Activated CD4-positive, alpha-beta T cell treated with anti-CD3 and anti-CD28 coated beads for 24 hours (primary cell): ENCODE data around the gene ARL17A.
"Not testable (repeated sequence)": the region's sequence is repeated elsewhere in the genome, so short reads cannot be mapped to it uniquely, and the experiment has no call there.

Experiments
- DNase-seq, 2 donors: peaks; one replicate each; pipeline ENCODE4 v3.0.0-alpha.2; 2020; ENCODE audit warnings: low read depth in 2 of 2

ARL17A gene

DNA sequence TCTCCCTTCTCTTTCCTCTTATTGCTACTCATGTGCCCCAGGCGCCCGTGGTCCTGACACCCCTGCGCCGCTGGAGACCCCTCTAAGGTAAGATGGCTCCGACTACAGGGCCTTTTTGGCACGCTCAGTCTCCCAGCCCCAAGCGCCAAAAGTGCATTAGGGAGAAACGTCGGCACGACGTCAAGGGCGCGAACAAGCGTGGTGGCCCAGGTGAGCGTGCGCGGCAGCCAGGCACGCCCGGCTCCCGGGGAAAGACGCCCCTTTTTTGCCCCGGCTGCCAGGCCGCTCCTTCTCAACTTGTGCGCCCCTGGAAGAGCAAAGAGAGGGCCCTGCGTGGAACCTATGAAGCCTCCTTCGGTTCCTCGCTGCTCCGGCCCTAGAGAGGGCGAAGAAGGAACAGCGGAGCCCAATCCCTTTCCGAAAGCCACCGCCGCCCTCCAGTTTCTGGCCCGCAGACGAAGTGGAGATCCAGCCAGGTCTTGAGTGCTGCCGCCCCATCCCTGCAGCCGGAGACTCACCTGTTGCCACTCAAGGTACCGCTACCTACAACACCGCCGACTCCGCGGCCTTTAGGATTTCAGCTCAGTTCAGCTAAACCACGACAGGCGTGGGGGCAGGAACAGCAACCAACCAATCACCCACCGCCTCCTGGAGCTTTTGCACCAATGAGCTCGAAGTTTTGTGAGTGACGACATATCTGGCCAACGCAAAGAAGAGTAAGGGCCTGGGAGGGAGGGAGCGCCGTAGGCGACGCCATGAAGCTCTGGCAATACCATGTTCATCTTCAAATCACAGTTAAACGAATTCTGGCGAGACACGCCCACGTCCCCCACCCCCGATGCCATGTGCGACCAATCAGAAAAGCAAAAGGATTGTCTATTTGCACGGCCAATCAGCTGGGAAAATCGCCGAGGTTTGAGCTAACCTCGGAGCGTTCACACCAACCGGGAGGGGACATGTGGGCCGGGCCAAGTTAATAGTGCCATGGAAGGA is at the start of gene ARL17A:
Gene ARL17A, minus strand, starts transcription at position 609 of the 993 bp plus-strand sequence. CDS start 3,369 bp downstream, outside the sequence.
- peak; percentile 38 to 54 for DNase-seq

DNA sequence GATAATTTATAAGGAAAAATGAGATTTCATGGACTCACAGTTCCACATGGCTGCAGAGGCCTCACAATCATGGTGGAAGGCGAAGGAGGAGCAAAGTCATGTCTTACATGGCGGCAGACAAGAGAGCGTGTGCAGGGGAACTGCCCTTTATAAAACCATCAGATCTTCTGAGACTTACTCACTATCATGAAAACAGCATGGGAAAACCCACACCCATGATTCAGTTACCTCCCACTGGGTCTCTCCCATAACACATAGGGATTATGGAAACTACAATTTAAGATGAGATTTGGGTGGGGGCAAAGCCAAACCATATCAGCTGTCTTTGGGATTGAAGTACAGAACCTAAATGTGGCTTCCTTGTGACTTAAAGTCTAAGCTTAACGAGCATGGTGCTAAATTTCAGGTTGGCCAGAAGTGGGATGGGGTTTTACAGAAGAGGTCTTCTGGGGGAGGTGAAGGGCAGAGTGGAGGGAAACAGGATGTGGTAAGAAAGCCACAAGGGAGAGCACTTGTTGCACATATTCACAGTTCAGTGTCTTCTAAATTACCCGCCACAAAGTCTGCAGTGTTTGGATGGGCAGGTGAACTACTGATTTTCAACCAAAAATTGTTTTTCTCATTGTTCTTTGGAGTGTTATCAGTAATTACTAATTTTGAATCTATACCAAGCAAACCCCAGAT is 49.4 kb upstream of the ARL17A start:
- not testable (repeated sequence) for DNase-seq

DNA sequence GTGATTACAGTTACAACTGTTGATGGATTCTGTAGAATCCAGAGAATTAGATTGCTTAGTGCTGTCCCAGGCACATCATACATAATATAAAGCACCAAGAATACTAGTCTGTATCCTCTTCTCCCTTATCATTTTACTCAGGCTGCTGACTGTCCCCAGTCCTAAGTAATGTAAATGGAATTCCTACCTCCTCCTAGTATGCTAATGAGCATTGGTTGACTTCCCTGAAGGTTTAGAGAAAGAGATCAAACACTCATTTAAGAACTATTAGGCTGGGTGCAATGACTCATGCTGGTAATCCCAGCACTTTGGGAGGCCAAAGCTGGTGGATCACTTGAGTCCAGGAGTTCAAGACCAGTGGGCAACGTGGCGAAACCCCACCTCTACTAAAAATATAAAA is 48.0 kb upstream of the ARL17A start:
- not testable (repeated sequence) for DNase-seq

DNA sequence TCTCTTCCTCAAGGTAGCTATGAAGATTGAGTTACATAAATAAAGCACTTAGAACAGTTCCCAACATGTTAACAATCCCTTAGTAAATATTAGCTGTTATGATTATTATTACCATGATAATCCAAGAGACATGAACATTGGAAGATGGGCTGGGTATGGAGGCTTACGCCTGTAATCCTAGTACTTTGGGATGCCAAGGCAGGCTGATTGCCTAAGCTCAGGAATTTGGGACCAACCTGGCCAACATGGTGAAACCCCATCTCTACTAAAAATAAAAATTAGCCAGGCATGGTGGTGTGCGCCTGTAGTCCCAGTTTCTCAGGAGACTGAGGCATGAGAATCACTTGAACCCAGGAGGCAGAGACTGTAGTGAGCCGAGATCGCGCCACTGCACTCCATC is 45.2 kb upstream of the ARL17A start:
- DNase-seq = not testable (repeated sequence)

DNA sequence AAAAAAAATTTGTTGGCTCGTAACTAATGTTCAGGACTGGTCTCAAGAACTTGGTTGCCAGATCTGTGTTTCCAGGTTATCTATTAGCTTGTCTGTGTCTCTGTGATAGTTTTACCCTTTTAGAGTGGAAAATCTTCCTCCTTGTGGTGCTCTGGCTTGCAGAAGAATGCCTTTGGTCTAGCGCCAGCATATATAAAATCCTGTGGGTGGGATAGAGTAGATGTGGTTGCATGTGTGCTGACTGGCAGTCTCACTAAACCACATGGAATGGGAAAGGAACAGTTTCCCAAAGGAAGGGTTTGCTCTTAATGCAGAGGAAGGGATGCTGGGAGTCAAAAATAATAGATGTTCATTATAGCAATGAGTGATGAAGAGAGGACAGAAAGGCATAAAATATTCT is 44.3 kb upstream of the ARL17A start:
- not testable (repeated sequence) for DNase-seq

DNA sequence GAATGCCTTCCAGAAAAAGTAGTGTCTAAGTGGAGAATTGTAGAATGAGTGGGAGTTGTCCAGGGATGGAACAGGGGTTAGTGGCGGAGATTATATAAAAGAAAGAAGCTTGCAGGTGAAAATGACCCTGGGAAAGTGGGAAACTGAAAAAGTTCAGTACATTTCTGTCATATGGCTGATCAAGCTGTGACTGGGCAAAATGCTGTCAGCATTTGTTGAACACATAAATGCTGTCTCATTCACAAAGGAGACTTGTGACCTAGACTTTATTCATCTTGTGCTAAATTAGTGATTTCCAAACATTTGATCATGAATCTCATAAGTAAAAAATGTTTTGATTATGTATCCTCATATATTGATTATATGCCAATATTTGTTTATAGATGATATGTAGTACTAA is 39.5 kb upstream of the ARL17A start:
- not testable (repeated sequence) for DNase-seq

DNA sequence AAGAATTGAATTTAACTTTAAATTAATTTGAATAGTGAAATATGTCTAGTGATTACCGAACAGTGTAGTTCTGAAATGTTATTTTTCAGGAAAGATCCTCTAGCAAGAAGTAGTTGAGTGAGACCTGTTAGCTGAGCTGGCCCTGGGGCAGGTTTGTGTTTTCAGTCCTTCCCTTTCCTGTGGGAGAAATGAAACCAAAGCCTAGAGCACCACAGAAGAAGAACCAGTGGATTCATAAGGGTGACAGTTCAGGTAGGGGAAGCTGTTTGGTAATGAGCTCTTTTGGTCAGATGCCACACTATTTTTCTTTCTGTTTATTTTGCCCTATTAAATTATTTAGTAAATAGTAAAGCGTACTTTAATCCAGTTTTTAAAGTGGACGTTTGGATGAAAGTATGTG is 37.6 kb upstream of the ARL17A start:
- DNase-seq = not testable (repeated sequence)

DNA sequence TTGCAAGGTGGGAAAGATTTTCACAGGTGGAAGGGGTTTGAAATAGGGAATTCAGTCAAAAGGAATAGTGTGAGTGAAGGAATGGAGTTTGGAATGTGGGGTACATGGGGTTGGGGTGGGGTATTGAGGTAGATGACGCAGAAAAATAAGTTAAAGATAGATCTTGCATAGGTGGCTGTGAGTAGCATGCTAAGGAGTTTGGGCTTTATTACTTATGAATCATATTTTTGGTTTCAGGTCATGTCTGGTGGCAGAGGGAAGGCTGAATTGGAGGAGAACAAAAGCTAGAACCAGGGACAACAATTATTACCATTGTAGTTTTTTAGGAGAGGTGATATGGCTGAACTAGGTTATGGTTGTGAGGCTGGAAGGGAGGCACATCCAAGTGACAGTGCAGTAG is 34.4 kb upstream of the ARL17A start:
- not testable (repeated sequence) for DNase-seq

DNA sequence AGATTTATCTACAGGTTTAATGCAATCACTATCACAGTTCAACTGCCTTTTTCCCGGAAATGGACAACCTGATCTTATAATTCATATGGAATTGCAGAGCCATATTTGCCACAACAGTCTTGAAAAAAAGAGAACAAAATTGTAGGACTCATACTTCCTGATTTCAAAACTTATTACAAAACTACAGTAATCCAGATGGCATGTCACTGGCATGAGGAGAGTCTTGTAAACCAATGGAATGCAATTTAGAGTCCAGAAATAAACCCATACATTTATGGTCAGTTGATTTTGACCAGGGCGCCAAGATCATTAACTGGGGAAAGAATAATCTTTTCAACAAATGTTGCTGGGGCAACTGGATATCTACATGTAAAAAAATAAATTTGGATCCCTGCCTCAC is 31.8 kb upstream of the ARL17A start:
- not testable (repeated sequence) for DNase-seq

DNA sequence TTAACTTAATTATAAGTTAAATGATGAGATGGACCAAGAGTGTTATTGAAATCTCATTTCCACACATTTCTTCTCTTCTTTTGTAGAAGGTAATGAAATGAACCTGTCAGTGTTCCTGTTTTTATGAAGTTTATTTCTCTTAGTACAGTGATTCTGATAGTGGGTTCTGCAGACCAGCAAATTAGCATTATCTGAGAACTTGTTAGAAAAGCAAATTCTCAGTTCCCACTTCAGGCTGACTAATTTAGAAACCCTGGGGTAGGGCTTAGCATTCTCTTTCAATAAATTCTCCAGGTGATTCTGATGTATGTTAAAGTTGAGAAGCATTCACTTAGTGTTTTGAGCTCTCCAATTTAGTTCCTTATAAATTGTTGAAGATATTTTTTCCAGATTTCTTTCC is 23.6 kb upstream of the ARL17A start:
- DNase-seq = not testable (repeated sequence)

DNA sequence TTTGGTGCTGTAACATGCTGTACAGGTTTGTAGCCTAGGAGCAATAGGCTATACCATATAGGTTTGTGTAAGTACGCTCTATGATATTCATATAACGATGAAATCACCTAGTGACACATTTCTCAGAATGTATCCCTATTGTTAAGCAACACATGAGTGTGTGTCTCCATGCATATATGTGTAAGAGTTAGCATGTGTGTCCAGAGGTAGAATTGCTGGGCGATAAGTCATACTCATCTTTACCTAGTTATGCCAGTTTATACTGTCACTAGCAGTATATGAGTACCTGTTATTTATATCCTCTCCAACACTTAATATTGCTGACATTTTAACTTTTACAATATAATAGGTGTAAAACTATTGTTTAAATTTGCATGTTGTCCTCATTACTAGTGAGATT is 21.3 kb upstream of the ARL17A start:
- not testable (repeated sequence) for DNase-seq

DNA sequence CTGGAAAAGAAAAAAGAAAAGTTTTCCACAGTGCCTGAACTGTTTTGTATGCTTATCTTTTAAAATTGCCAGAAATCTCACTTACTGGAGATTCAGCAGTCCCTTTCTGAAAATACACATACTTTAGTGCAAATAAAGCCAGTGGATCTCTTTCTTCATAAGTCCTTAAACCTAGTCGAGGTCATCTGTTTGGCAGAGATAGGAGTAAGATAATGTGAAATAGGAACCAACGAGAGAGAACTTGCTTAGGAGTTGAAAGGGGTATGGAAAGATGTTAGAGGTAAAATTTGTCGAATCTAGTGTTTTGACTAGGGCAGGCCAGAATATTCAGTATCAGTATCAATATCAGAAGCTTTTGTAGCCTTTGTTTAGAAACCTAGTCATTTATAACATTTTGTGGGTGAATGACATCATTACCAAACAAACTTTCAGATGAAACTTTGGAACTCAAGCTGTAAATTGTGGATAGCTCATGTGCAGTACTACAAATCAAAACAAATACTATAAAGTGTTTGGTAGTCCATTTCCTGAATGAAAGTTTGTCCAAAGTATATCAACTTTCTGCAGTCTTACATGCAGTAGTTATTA is 18.9 kb upstream of the ARL17A start:
- DNase-seq = not testable (repeated sequence)

DNA sequence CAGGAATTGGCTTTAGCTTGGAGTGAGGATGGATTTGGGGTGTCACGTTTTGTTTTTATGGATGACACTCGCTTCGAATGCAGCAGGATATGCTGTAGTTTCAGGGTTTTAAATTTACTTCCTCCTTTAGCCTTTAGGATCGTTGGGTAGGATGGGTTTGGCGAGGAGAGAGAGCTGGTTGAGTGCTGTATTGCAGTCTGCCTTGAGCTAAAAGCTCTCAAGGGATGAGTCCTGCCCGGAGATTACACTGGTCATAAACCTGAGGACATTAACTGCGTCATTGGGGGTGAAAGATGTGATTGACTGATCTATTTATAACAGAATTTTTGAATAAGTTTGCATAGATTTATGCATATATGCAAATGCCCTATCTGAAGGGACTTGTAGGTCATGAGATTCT is 11.8 kb upstream of the ARL17A start:
- not testable (repeated sequence) for DNase-seq

DNA sequence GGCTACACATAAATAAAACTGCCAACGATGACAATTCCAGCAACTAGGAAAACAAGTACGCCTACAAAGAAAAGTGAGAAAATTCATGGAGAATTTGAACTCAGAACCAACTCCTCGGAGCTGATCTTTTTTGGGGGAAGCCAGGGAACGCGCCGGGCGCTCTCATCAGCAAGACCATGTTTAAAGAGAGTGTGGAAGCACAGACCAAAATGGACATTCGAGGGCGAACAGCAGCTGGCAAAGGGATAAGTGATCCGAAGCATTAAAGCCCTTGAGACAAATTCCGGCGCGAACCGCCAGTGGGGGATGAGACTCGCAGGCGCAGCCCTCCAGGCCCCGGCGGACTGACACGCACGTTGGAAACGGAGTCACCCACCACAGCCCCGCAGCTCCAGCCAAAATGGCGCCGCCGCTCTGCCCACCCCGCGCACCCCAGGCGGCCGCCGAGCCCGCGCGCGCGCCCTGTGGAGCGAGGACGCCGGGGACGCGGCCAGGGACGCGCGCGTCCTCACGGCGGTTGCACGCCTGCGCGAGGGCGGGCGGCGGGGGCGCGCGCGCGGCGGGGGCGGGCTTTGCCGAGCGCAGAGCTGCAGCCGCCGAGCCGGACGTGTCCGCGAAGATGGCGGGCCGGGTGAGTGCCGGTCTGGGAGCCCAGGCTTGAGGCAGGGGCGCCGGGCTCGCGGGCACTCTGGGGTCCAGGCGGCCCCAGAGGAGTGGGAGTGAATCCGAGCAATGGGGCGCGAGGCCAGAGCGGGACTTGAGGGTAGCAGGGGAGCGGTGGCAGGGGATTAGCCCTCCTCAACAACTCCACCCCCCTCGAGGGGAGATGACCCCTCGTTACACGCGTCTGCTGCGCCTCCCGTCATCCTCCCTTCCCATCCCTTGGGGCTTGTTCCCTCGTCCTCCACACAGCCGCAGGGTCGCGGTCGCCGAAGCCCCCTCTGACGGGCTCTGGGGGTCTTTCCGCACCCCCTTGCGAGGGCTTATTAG is 11.0 kb upstream of the ARL17A start, which contains the start of gene NSF:
Gene NSF, plus strand, starts transcription at position 513 of the 990 bp plus-strand sequence. Its CDS starts 107 bp downstream, at position 620.
- DNase-seq = not testable (repeated sequence)

DNA sequence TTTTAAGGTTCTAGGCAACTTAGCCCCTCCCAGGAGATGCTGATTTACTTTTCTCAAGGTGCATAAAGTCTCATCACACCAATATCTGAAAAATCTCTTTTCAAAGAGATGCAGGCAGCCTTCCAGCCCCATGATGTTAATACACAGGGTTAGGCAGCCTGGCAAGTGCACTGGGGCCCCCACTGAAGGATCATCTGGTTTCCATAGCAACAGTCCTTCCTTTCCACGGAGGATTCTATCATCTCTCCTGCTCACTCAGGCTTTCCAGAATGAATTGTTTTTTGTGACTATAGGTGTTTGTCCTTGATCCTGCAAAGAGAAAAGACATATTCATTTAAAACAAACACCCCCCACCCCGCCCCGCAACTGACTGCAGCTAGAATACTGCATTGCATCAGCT is 6.0 kb upstream of the ARL17A start:
- DNase-seq = not testable (repeated sequence)

DNA sequence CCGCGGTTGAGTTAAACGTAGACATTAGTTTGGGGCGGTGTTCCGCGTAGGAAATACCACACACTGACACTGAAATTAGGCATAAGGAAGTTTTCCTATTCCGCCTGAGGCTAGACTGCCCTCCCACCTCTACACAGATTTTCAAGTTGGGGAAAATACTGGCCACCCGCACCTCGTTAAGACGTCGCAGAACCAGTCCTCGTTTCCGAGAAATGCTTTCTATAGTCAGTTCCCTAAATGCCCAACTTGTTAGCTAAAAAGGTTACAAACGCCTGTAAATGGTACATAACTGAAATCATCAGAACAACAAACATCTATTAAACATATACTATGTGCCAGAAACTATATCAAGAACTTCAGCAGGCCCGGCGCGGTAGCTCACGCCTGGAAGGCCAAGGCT is 591 bp upstream of the ARL17A start:
- not testable (repeated sequence) for DNase-seq

DNA sequence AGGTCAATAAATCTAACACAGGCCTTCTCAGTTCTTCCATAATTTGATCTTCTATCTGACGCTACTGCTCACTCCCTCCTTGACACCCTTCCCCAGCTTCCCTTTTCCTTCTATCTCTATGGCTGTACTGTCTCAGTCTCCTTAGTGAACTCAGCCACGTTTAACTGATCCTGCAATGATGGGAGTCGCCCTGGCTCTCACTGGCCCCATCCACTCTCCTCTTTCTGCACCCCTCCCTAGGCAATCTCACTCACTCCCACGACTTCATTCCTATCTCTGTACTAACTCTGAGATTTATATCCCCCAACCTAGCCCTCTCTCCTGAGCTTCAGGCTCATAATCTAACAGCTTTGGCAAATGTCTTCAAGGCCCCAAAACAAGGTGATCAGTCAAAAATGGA is 7.7 kb downstream of the ARL17A start:
- DNase-seq = not testable (repeated sequence)

DNA sequence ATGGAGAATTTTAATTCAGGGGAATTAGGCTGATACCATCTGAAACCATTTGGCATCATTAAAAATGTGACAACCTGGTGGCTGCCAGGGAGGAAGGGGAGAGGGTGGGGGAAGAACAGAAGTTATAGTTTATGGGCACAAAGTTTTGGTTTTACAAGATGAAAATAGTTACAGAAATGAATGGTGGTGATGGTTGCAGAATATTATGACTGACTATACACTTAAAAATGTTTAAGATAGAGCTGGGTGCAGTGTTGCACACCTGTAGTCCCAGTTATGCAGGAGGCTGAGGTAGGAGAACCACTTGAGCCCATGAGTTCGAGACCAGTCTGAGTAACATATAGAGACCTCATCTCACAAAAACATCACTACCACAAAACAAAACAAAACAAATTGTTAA is 12.5 kb downstream of the ARL17A start:
- DNase-seq = not testable (repeated sequence)

DNA sequence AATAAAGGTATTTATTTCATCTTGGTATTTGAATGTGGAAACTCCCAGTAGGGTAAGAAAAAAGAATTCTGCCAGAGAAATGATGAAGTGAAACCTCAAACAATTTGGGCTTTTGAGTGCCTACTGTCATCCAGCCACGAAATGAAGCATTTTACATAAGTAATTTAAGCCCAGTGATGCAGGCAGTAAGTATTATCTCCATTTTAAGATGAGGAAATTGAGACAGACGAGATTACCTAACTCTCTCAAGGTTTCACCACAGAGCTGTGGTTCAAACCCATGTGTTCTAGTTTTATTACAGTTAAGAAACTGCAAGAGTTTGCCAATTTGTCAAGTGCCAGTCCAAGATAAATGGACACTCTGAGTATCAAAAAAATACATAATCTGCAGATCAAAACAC is 13.2 kb downstream of the ARL17A start:
- DNase-seq = not testable (repeated sequence)

DNA sequence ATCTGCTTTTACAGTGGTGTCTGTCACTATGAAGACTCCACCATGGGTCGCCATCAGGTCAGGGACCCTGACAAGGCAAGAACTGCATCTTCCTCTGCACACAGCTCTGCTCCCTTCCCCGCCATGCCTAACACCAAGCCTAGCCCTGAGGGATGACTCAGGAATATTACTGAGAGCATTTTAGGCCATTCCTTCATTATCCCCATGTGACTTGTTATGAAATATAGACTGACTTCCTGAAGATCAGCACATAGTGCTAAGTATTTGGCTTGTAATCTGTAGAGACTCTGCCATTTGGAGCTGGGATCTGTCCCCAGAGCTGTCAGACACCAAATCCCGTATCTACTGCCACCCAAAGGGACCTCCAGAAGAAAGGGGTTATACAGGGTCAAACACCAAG is 19.4 kb downstream of the ARL17A start:
- DNase-seq = not testable (repeated sequence)

DNA sequence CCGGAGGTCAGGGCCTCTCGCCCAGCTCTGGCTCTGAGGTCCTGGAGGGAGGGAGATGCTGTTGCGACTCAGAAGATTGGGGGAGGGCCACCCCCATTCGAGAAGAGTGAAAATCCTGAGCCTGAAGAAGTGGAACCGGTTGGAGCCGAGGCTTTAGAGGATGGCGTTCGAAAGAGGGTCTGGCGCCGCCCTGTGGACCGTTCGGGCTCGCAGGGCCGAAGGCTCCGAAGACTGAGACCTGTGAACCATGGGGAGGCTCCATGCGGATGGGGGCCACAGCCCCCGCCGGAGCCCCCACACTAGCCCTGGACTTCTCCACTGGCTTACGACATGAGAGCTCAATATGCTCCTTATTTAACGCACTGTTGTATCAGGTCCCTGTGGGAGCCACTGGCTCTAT is 20.3 kb downstream of the ARL17A start:
- DNase-seq = not testable (repeated sequence)
